Endothelial cell of umbilical vein (primary cell): ENCODE data around the gene DOP1B. TPM values are rescaled to one million over a fixed set of nuclear protein-coding genes. Genes with fewer than 3 reads are reported as not detected.

Experiments used
- BruUV-seq: library from RNA; stranded (reverse); fragments of 400-500 nt; replicated peaks from 2 replicates; lab custom pipeline; 2021; lab: Mats Ljungman, UMichigan
- CTCF ChIA-PET: fragments of 300-600, 350-600 bp; sonication (Branson Sonifier 250); formaldehyde crosslinking; loops from one replicate; lab custom pipeline; 2021; ENCODE audit warnings: antibody characterized with exemption, inconsistent platforms; lab: Charles Lee
- POLR2A ChIA-PET: fragments of 300-600, 350-600 bp; sonication (Branson Sonifier 250); formaldehyde crosslinking; loops from one replicate; lab custom pipeline; 2021; ENCODE audit warnings: antibody characterized with exemption, inconsistent platforms; lab: Charles Lee
- DNase-seq: peaks from one replicate; pipeline ENCODE4 v3.0.0-alpha.2; 2011; ENCODE audit warnings: low read depth, low spot score
- FAIRE-seq: peaks from 2 replicates; lab custom pipeline; 2011; peaks lifted over from hg19 to GRCh38; lab: Jason Lieb, UNC
- H2AFZ ChIP-seq: 2 replicates; pipeline ENCODE4 v1.6.0; 2012; ENCODE audit warnings: low read depth, low read length, control low read depth, inconsistent platforms
- H3K27ac ChIP-seq: 2 replicates; pipeline ENCODE4 v1.5.1; 2011; ENCODE audit warnings: low read depth, mild to moderate bottlenecking, control low read depth, low read length, moderate library complexity; ENCODE audit not compliant: insufficient read depth
- H3K27me3 ChIP-seq, 2 experiments: 2 replicates each; pipeline versions ENCODE4 v1.6.0 to v1.6.1; 2011; ENCODE audit warnings: low read length in 2 of 2, mixed read lengths in 1 of 2; ENCODE audit not compliant: control insufficient read depth in 2 of 2, insufficient read depth in 2 of 2
- H3K36me3 ChIP-seq, 2 experiments: 2 replicates in 1 of 2; 3 replicates in 1 of 2; pipeline ENCODE4 v1.5.1; 2011; ENCODE audit warnings: low read length in 2 of 2, mild to moderate bottlenecking in 1 of 2, moderate library complexity in 1 of 2; ENCODE audit not compliant: control insufficient read depth in 2 of 2, insufficient read depth in 2 of 2; ENCODE audit errors: extremely low read depth in 1 of 2
- H3K4me1 ChIP-seq: 3 replicates; pipeline ENCODE4 v1.5.1; 2011; ENCODE audit warnings: mild to moderate bottlenecking, low read length; ENCODE audit not compliant: control insufficient read depth, insufficient read depth; ENCODE audit errors: extremely low read depth
- H3K4me2 ChIP-seq: 2 replicates; pipeline ENCODE4 v1.6.1; 2011; ENCODE audit warnings: low read length, control low read depth, mixed read lengths; ENCODE audit not compliant: insufficient read depth
- H3K4me3 ChIP-seq, 3 experiments: fragments of 200-600 bp in 1 of 3; sonication (generic), shearing (Covaris generic) in 1 of 3; replicated peaks in 1 of 3; 2 replicates each; pipeline ENCODE4 v1.5.1; 2011 to 2016; ENCODE audit warnings: control low read depth in 3 of 3, low read length in 3 of 3, mild to moderate bottlenecking in 2 of 3, inconsistent platforms in 1 of 3, low read depth in 1 of 3, moderate library complexity in 1 of 3; ENCODE audit not compliant: insufficient read depth in 1 of 3
- H3K79me2 ChIP-seq: 2 replicates; pipeline ENCODE4 v1.6.0; 2012; ENCODE audit warnings: low read length, inconsistent platforms; ENCODE audit not compliant: control insufficient read depth, insufficient read depth
- H3K9ac ChIP-seq: replicated peaks from 2 replicates; pipeline ENCODE3; 2011; ENCODE audit warnings: low read length, control low read depth; ENCODE audit not compliant: insufficient read depth; ENCODE audit errors: extremely low read depth
- H3K9me1 ChIP-seq: replicated peaks from 3 replicates; pipeline ENCODE4 v1.6.0; 2011; ENCODE audit warnings: mild to moderate bottlenecking, low read length; ENCODE audit not compliant: control insufficient read depth, insufficient read depth; ENCODE audit errors: extremely low read depth
- H3K9me3 ChIP-seq: replicated peaks from 2 replicates; pipeline ENCODE4 v1.5.1; 2012; ENCODE audit warnings: low read length, inconsistent platforms; ENCODE audit not compliant: control insufficient read depth, insufficient read depth
- H4K20me1 ChIP-seq: replicated peaks from 2 replicates; pipeline ENCODE3; 2011; ENCODE audit warnings: mild to moderate bottlenecking, low read length; ENCODE audit not compliant: control insufficient read depth, insufficient read depth; ENCODE audit errors: extremely low read depth
- CTCF ChIP-seq, 2 donors: IDR thresholded peaks; 1 replicate in 1 of 2; 2 replicates in 1 of 2; pipeline ENCODE4 v1.5.1; 2011; ENCODE audit warnings: low read length in 2 of 2, mild to moderate bottlenecking in 2 of 2, moderate library complexity in 2 of 2, control low read depth in 1 of 2, inconsistent platforms in 1 of 2, low read depth in 1 of 2; ENCODE audit not compliant: insufficient read depth in 1 of 2; ENCODE audit errors: extremely low read depth in 1 of 2
- EZH2 ChIP-seq: IDR thresholded peaks from 2 replicates; pipeline ENCODE4 v1.6.1; 2012; ENCODE audit warnings: borderline replicate concordance, low read depth, mild to moderate bottlenecking, moderate library complexity, low read length, inconsistent platforms; ENCODE audit not compliant: severe bottlenecking
- FOS ChIP-seq: IDR thresholded peaks from 2 replicates; pipeline ENCODE4 v1.6.1; 2011; ENCODE audit warnings: mild to moderate bottlenecking, low read length, moderate library complexity, borderline replicate concordance; ENCODE audit not compliant: insufficient read depth
- GATA2 ChIP-seq: IDR thresholded peaks from 2 replicates; pipeline ENCODE4 v1.7.0; 2011; ENCODE audit warnings: low read depth, mild to moderate bottlenecking, moderate library complexity, mixed read lengths, low read length; ENCODE audit not compliant: insufficient read length, insufficient read depth
- JUN ChIP-seq: IDR thresholded peaks from 2 replicates; pipeline ENCODE4 v1.6.1; 2011; ENCODE audit warnings: borderline replicate concordance, low read depth; ENCODE audit not compliant: insufficient read length, insufficient read depth
- MAX ChIP-seq: IDR thresholded peaks from 2 replicates; pipeline ENCODE4 v1.6.1; 2011; ENCODE audit not compliant: insufficient read depth, insufficient read length
- MYC ChIP-seq: IDR thresholded peaks from one replicate; pipeline ENCODE4 v1.6.1; 2011; ENCODE audit warnings: mild to moderate bottlenecking, low read depth, low read length
- POLR2A ChIP-seq: IDR thresholded peaks from 2 replicates; pipeline ENCODE4 v1.6.1; 2012; ENCODE audit warnings: low read depth, mild to moderate bottlenecking, control low read depth, low read length
- POLR2AphosphoS5 ChIP-seq: IDR thresholded peaks from 2 replicates; pipeline ENCODE4 v1.6.1; 2012; ENCODE audit warnings: low read depth, mild to moderate bottlenecking, control low read depth, low read length, moderate library complexity; ENCODE audit not compliant: insufficient read depth
- dilution Hi-C: fragments of 300-500 bp; cut with MboI; formaldehyde crosslinking; loops from one replicate; pipeline ENCODE4 v1.15.0; 2019; ENCODE audit warnings: low sequenced_read_pairs; ENCODE audit not compliant: extremely low pct_ligation_motif_present
- intact Hi-C: fragments of 100-400 bp; cut with micrococcal nuclease; formaldehyde crosslinking; loops from one replicate; pipeline ENCODE4 v1.10.0; 2022
- polyA plus RNA-seq, 4 experiments: library from polyadenylated mRNA; depleted of rRNA in 3 of 4; stranded (reverse) in 3 of 4; unstranded in 1 of 4; fragments of >200 nt; gene quantifications; 2 replicates each; pipeline versions ENCODE4 v1.2.1 to v1.2.3, GENCODE V29; 2011 to 2012; ENCODE audit warnings: missing spikeins in 1 of 4
- total RNA-seq: library from RNA; stranded (reverse); gene quantifications from 2 replicates; pipeline ENCODE4 v1.2.3, GENCODE V29; 2021

The DOP1B gene
- total and polyA plus RNA-seq, 2 donors (not counting 3 experiments of a cell fraction or from before 2014, with no cell fraction given): 3.7 to 9.9 TPM

GRCh38 chr21:36115138-36115730, 41.4 kb upstream of the DOP1B start:
- H3K4me3 ChIP-seq: no peak overlapping the region
- BruUV-seq: no TSS peak
- ChIA-PET CTCF (interaction anchor here (3.3 kb wide), 1 partner anchor 8 kb away, joined by 13 read pairs; no protein-coding TSS in a partner anchor), POLR2A (no interaction called here)
- H3K79me2 ChIP-seq: no peaks in the 10 kb centered on the region
- TF ChIP-seq POLR2A: no peak
- TF ChIP-seq EZH2: no peak
- TF ChIP-seq MYC: no peak
- TF ChIP-seq POLR2AphosphoS5: no peak
- no peak for TF ChIP-seq JUN
- no peak for TF ChIP-seq GATA2
- TF ChIP-seq FOS: no peak
- no peak for TF ChIP-seq MAX
- no peak for TF ChIP-seq CTCF (IDR thresholded peaks at IDR 0.05; ENCODE audit: extremely low read depth in 1 of 2, insufficient read depth in 1 of 2, low read depth in 1 of 2, low read length in 2 of 2)
- intact Hi-C loops (no loop called here), dilution Hi-C loops (no loop called here)
- H4K20me1 ChIP-seq: no peaks in the 10 kb centered on the region
- no peaks in the 10 kb centered on the region for H3K4me1 ChIP-seq
- H3K4me2 ChIP-seq: no peak overlapping the region
- peaks cover 3 to 4% of the 10 kb centered on the region in 2 experiments for H3K27me3 ChIP-seq
- no peak overlapping the region for H2AFZ ChIP-seq
- no peaks in the 10 kb centered on the region for H3K9me1 ChIP-seq
- DNase-seq (no peak), FAIRE-seq (no peak)
- no peak overlapping the region for H3K27ac ChIP-seq
- H3K36me3 ChIP-seq: no peaks in the 10 kb centered on the region
- no peak overlapping the region for H3K9ac ChIP-seq
- H3K9me3 ChIP-seq: no peaks in the 10 kb centered on the region
